Kidney (tissue), 14 donors: Measurements from ENCODE around the gene ZNF692. TPM values are rescaled to one million over a fixed set of nuclear protein-coding genes. Genes with fewer than 3 reads are reported as not detected.
"Not testable (repeated sequence)": the region's sequence is repeated elsewhere in the genome, so short reads cannot be mapped to it uniquely, and the experiment has no call there.

Experiments
- DNase-seq, 5 donors: peaks; one replicate each; pipeline ENCODE4 v3.0.0-alpha.2; 2013 to 2020
- FAIRE-seq: peaks from 2 replicates; lab custom pipeline; 2012; peaks lifted over from hg19 to GRCh38; lab: Jason Lieb, UNC
- H3K27ac ChIP-seq, 2 donors: one replicate each; pipeline ENCODE4 v1.7.0; 2013; ENCODE audit warnings: low read depth in 2 of 2, low read length in 2 of 2, inconsistent platforms in 1 of 2
- H3K27me3 ChIP-seq: one replicate; pipeline ENCODE4 v1.7.1; 2013; ENCODE audit warnings: low read length, inconsistent platforms; ENCODE audit not compliant: control insufficient read depth, insufficient read depth
- H3K36me3 ChIP-seq, 3 donors: one replicate each; pipeline versions ENCODE4 v1.7.0 to v1.7.1; 2013; ENCODE audit warnings: low read length in 3 of 3, control low read depth in 1 of 3, inconsistent platforms in 1 of 3; ENCODE audit not compliant: insufficient read depth in 3 of 3, control insufficient read depth in 2 of 3
- H3K4me1 ChIP-seq, 3 donors: one replicate each; pipeline versions ENCODE4 v1.7.0 to v1.7.1; 2013; ENCODE audit warnings: low read length in 3 of 3, inconsistent platforms in 1 of 3, low read depth in 1 of 3; ENCODE audit not compliant: control insufficient read depth in 2 of 3, insufficient read depth in 2 of 3
- H3K4me3 ChIP-seq, 3 donors: one replicate each; pipeline versions ENCODE4 v1.7.0 to v1.8.1; 2013; ENCODE audit warnings: low read length in 3 of 3, control low read depth in 1 of 3, inconsistent platforms in 1 of 3
- H3K9ac ChIP-seq, 3 donors: one replicate each; pipeline versions ENCODE4 v1.7.0 to v1.7.1; 2013; ENCODE audit warnings: low read length in 3 of 3, control low read depth in 1 of 3, inconsistent platforms in 1 of 3
- H3K9me3 ChIP-seq, 3 donors: one replicate each; pipeline versions ENCODE4 v1.7.0 to v1.7.1; 2013; ENCODE audit warnings: low read length in 3 of 3, control low read depth in 1 of 3, inconsistent platforms in 1 of 3; ENCODE audit not compliant: control insufficient read depth in 2 of 3, insufficient read depth in 1 of 3
- CTCF ChIP-seq: IDR thresholded peaks from 3 replicates; pipeline ENCODE4 v1.5.1; 2012; ENCODE audit warnings: mild to moderate bottlenecking, moderate library complexity, borderline replicate concordance; ENCODE audit not compliant: insufficient read depth; ENCODE audit errors: extremely low read depth
- intact Hi-C: fragments of 100-400 bp; cut with DNase I; formaldehyde crosslinking; loops from one replicate; pipeline ENCODE4 v1.11.1; 2022
- polyA plus RNA-seq: library from polyadenylated mRNA; stranded (reverse); fragments of 350-450 nt; fragmentation: Illumina TruSeq; extraction: RNeasy Lipid Tissue Mini Kit (QIAGEN cat#74804); gene quantifications from one replicate; pipeline ENCODE4 v1.2.3, GENCODE V29; 2014; ENCODE audit warnings: low read depth, low replicate concordance; ENCODE audit not compliant: insufficient read depth
- total RNA-seq: library from RNA; stranded (reverse); fragmentation: NEBNext Ultra II Directional; extraction: Animal tissue kit (Norgen Biotek cat#: 25700); gene quantifications from one replicate; pipeline ENCODE4 v1.2.1, GENCODE V29; 2021
- donor health status: control.
- donor health status: control.
- donor health status: control.
- donor health status: control.
- donor health status: control.
- donor health status: DM: yes; HTN: yes; CAD: no.
- donor health status: Normal renal cell carcinoma (clear cell type).

The ZNF692 gene
- total and polyA plus RNA-seq, 2 donors from 2014 or later, result 29.6 to 34.4 TPM

GRCh38 chr1:248834343-248834940, 24.4 kb downstream of the ZNF692 start:
- intact Hi-C loops, result no loop called here
- no peak for FAIRE-seq
- no peak overlapping the region for H3K4me3 ChIP-seq
- no peak for TF ChIP-seq CTCF
- H3K27me3 ChIP-seq, result no peaks in the 10 kb centered on the region
- H3K4me1 ChIP-seq, result peaks cover 0 to 10% (median 6%) of the 10 kb centered on the region in 3 donors
- no peak overlapping the region for H3K27ac ChIP-seq
- H3K9ac ChIP-seq, result no peak overlapping the region
- peak in 2 of 5 donors; percentile 38 to 46 for DNase-seq
- H3K36me3 ChIP-seq, result no peaks in the 10 kb centered on the region
- no peaks in the 10 kb centered on the region for H3K9me3 ChIP-seq

GRCh38 chr1:248831842-248832241, 27.0 kb downstream of the ZNF692 start:
- no peak overlapping the region for H3K4me3 ChIP-seq
- H3K27me3 ChIP-seq, result no peaks in the 10 kb centered on the region
- H3K4me1 ChIP-seq, result peaks cover 0 to 5% (median under 1%) of the 10 kb centered on the region in 3 donors
- no peak for FAIRE-seq
- TF ChIP-seq CTCF, result no peak
- H3K9ac ChIP-seq, result no peak overlapping the region
- H3K36me3 ChIP-seq, result no peaks in the 10 kb centered on the region
- H3K27ac ChIP-seq, result no peak overlapping the region
- intact Hi-C loops, result no loop called here
- H3K9me3 ChIP-seq, result no peaks in the 10 kb centered on the region
- DNase-seq, result no peak

GRCh38 chr1:248830718-248831017, 28.2 kb downstream of the ZNF692 start:
- H3K4me3 ChIP-seq, DNase-seq, H3K36me3 ChIP-seq, FAIRE-seq, intact Hi-C loops, H3K4me1 ChIP-seq, H3K27ac ChIP-seq, H3K9me3 ChIP-seq, H3K9ac ChIP-seq, H3K27me3 ChIP-seq: not testable (repeated sequence)

- intact Hi-C loops, result no loop called here
- H3K4me1 ChIP-seq, result peaks cover 2 to 22% (median 11%) of the 10 kb centered on the region in 3 donors
- DNase-seq (no peak), FAIRE-seq (no peak)
- TF ChIP-seq CTCF, result no peak
- H3K9ac ChIP-seq, result no peak overlapping the region
- no peaks in the 10 kb centered on the region for H3K36me3 ChIP-seq
- H3K9me3 ChIP-seq, result no peaks in the 10 kb centered on the region
- H3K27ac ChIP-seq, result no peak overlapping the region
- no peaks in the 10 kb centered on the region for H3K27me3 ChIP-seq
- no peak overlapping the region for H3K4me3 ChIP-seq
These were observed 30.0 kb downstream of the ZNF692 start for GRCh38 chr1:248828845-248829244.
